HEK293T (cell line): ENCODE measurements around the gene DISP3.
A peak's percentile ranks its signal among the peaks of the same experiment; 100 is the strongest.
"Not testable (repeated sequence)": the region's sequence is repeated elsewhere in the genome, so short reads cannot be mapped to it uniquely, and the experiment has no call there.

Experiments used
- CTCF ChIA-PET: fragments of 350-600 bp; formaldehyde crosslinking; extraction: SDS; loops from one replicate; lab custom pipeline; 2021; ENCODE audit warnings: antibody characterized with exemption, inconsistent platforms; lab: Yijun Ruan, JAX
- POLR2A ChIA-PET: fragments of 350-600 bp; formaldehyde crosslinking; extraction: SDS; loops from one replicate; lab custom pipeline; 2020; ENCODE audit warnings: antibody characterized with exemption, inconsistent platforms; lab: Yijun Ruan, JAX
- DNase-seq: peaks from one replicate; pipeline ENCODE4 v3.0.0; 2012; ENCODE audit warnings: mixed read lengths; ENCODE audit errors: extremely low spot score
- ARNT ChIP-seq: fragments of 450-650 bp; IDR thresholded peaks from 2 replicates; pipeline ENCODE4 v1.6.1; 2017; ENCODE audit warnings: mild to moderate bottlenecking
- BHLHE40 ChIP-seq: fragments of 450-650 bp; IDR thresholded peaks from 2 replicates; pipeline ENCODE4 v1.6.1; 2016; ENCODE audit warnings: mild to moderate bottlenecking, moderate library complexity, borderline replicate concordance
- CTBP1 ChIP-seq: fragments of 450-650 bp; IDR thresholded peaks from 2 replicates; pipeline ENCODE4 v1.6.1; 2016; ENCODE audit warnings: borderline replicate concordance
- ELF4 ChIP-seq: fragments of 450-650 bp; IDR thresholded peaks from 2 replicates; pipeline ENCODE4 v1.6.1; 2017; ENCODE audit warnings: antibody characterized with exemption
- FOXA1 ChIP-seq: fragments of 450-650 bp; IDR thresholded peaks from 2 replicates; pipeline ENCODE4 v1.6.1; 2016; ENCODE audit warnings: mild to moderate bottlenecking
- FOXK2 ChIP-seq: fragments of 450-650 bp; IDR thresholded peaks from 2 replicates; pipeline ENCODE4 v1.6.1; 2016; ENCODE audit warnings: mild to moderate bottlenecking
- FOXM1 ChIP-seq: fragments of 450-650 bp; IDR thresholded peaks from 2 replicates; pipeline ENCODE4 v1.6.1; 2017; ENCODE audit warnings: mild to moderate bottlenecking, borderline replicate concordance
- HDGF ChIP-seq: fragments of 450-650 bp; IDR thresholded peaks from 2 replicates; pipeline ENCODE4 v1.6.1; 2017; ENCODE audit warnings: antibody characterized with exemption, borderline replicate concordance
- L3MBTL2 ChIP-seq: fragments of 450-650 bp; conservative IDR thresholded peaks from 2 replicates; pipeline ENCODE4 v1.6.1; 2016; ENCODE audit warnings: mild to moderate bottlenecking
- LEF1 ChIP-seq: fragments of 450-650 bp; IDR thresholded peaks from 2 replicates; pipeline ENCODE4 v1.6.1; 2017; ENCODE audit warnings: mild to moderate bottlenecking, borderline replicate concordance
- NFRKB ChIP-seq: fragments of 450-650 bp; IDR thresholded peaks from 2 replicates; pipeline ENCODE4 v1.6.1; 2016; ENCODE audit warnings: mild to moderate bottlenecking, moderate library complexity
- PKNOX1 ChIP-seq: fragments of 450-650 bp; IDR thresholded peaks from 2 replicates; pipeline ENCODE4 v1.6.1; 2016
- SP1 ChIP-seq: fragments of 450-650 bp; IDR thresholded peaks from 2 replicates; pipeline ENCODE4 v1.6.1; 2017
- SUZ12 ChIP-seq: fragments of 450-650 bp; IDR thresholded peaks from 2 replicates; pipeline ENCODE4 v1.6.1; 2016; ENCODE audit warnings: mild to moderate bottlenecking
- TARDBP ChIP-seq: fragments of 450-650 bp; IDR thresholded peaks from 2 replicates; pipeline ENCODE4 v1.6.1; 2016
- ZNF384 ChIP-seq: fragments of 450-650 bp; IDR thresholded peaks from 2 replicates; pipeline ENCODE4 v1.6.1; 2016

The DISP3 gene

GRCh38 chr1:11578004-11578403, 99.0 kb downstream of the DISP3 start:
- CTCF ChIA-PET = no interaction called here
- no peak for DNase-seq
- no peak for TF ChIP-seq FOXM1
- no peak for TF ChIP-seq SP1
- TF ChIP-seq FOXK2 = no peak
- TF ChIP-seq LEF1 = no peak
- TF ChIP-seq ELF4 = no peak
- TF ChIP-seq CTBP1 = no peak
- no peak for TF ChIP-seq ARNT
- no peak for TF ChIP-seq HDGF
- no peak for TF ChIP-seq BHLHE40
- no peak for TF ChIP-seq TARDBP
- no peak for TF ChIP-seq PKNOX1
- no peak for TF ChIP-seq ZNF384
- POLR2A ChIA-PET = no interaction called here

GRCh38 chr1:11579506-11579905, 100.6 kb downstream of the DISP3 start:
- no peak for TF ChIP-seq L3MBTL2
- TF ChIP-seq FOXM1 = no peak
- no peak for TF ChIP-seq LEF1
- TF ChIP-seq HDGF = no peak
- TF ChIP-seq FOXA1 = no peak
- no peak for TF ChIP-seq CTBP1
- no peak for TF ChIP-seq SUZ12
- ChIA-PET POLR2A (no interaction called here), CTCF (no interaction called here)
- no peak for DNase-seq

- CTCF ChIA-PET, DNase-seq, POLR2A ChIA-PET: not testable (repeated sequence)
Measured at GRCh38 chr1:11580049-11580448, 101.1 kb downstream of the DISP3 start.

- TF ChIP-seq L3MBTL2 (no peak), PKNOX1 (peak; percentile 37; the same call in 1 of the 2 replicates)
- CTCF ChIA-PET = no interaction called here
- no peak for DNase-seq
- POLR2A ChIA-PET = no interaction called here
Measured at GRCh38 chr1:11581445-11581991, 102.6 kb downstream of the DISP3 start.

- ChIA-PET POLR2A (no interaction called here), CTCF (no interaction called here)
- TF ChIP-seq NFRKB (no peak), L3MBTL2 (no peak), FOXA1 (no peak), ELF4 (no peak), PKNOX1 (no peak), SP1 (no peak), TARDBP (no peak), HDGF (no peak), BHLHE40 (no peak), ARNT (no peak), ZNF384 (no peak), LEF1 (no peak), FOXM1 (no peak)
- DNase-seq = no peak
Measured at GRCh38 chr1:11585389-11585788, 106.4 kb downstream of the DISP3 start.
